Activated CD8-positive, alpha-beta memory T cell treated with anti-CD3 and anti-CD28 coated beads for 36 hours (primary cell): Measurements from ENCODE around the gene NAALADL1. TPM values are rescaled to one million over a fixed set of nuclear protein-coding genes. Genes with fewer than 3 reads are reported as not detected.
"Not testable (repeated sequence)": the region's sequence is repeated elsewhere in the genome, so short reads cannot be mapped to it uniquely, and the experiment has no call there.

Experiments
- CTCF ChIA-PET: fragments of 350-600 bp; sonication (Branson Sonifier 250); formaldehyde crosslinking; loops from one replicate; lab custom pipeline; 2021; ENCODE audit warnings: antibody characterized with exemption; lab: Charles Lee
- POLR2A ChIA-PET: fragments of 350-600 bp; sonication (Branson Sonifier 250); formaldehyde crosslinking; loops from one replicate; lab custom pipeline; 2021; ENCODE audit warnings: antibody characterized with exemption; lab: Charles Lee
- total RNA-seq, 2 experiments: library from RNA; stranded (reverse); gene quantifications; one replicate each; pipeline ENCODE4 v1.2.3, GENCODE V29; 2021

The NAALADL1 gene
- total RNA-seq, 2 experiments from 2014 or later: 10.3 to 11.2 TPM

GRCh38 chr11:65034423-65034822 is 23.9 kb downstream of the NAALADL1 start:
- ChIA-PET POLR2A (interaction anchor here (0.5 kb wide), 1 partner anchor 79 kb away, joined by 3 read pairs; no protein-coding TSS in a partner anchor), CTCF (interaction anchor here (1.3 kb wide), 1 partner anchor 20 kb away, joined by 4 read pairs; no protein-coding TSS in a partner anchor)

DNA sequence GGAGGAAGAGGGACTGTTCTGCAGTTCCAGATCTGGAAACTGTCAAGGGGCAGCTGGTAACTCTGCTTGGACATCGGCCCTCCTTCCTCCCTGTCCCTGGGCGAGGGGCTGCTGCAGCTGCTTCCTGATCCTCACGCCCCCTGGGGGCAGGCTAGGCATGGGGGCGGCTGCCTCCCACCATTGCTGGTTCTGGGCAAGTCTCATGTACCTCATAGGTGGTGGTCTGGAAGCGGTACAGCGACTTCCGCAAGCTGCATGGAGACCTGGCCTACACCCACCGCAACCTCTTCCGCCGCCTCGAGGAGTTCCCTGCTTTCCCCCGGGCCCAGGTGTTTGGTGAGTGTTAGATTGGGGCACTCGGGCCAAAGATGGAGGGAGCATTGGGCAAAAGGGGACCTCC is 26.1 kb downstream of the NAALADL1 start:
- POLR2A ChIA-PET: no interaction called here
- CTCF ChIA-PET: interaction anchor here (0.7 kb wide), 1 partner anchor 18 kb away, joined by 3 read pairs; the partner anchor contains the start of gene ARL2

GRCh38 chr11:65027213-65028067 is 30.9 kb downstream of the NAALADL1 start, which contains the start of gene SNX15:
SNX15 (plus strand) TSS chr11:65027439; CDS start chr11:65027538, 99 bp downstream.
- POLR2A ChIA-PET: interaction anchor here (0.5 to 1.0 kb wide), 2 partner anchors 12 to 89 kb away, joined by 3 to 6 read pairs; no protein-coding TSS in a partner anchor
- CTCF ChIA-PET: interaction anchor here (1.0 to 2.7 kb wide), 6 partner anchors 10 to 180 kb away, joined by 3 to 19 read pairs (median 4); partner anchors contain the start of genes ARL2 and SAC3D1

GRCh38 chr11:65026810-65027209 is 31.5 kb downstream of the NAALADL1 start:
- CTCF ChIA-PET: interaction anchor here (1.0 to 2.7 kb wide), 6 partner anchors 9 to 180 kb away, joined by 3 to 19 read pairs (median 4); partner anchors contain the start of genes ARL2 and SAC3D1
- POLR2A ChIA-PET: interaction anchor here (0.9 to 1.0 kb wide), 2 partner anchors 12 to 90 kb away, joined by 3 read pairs; partner anchors contain the start of gene ARL2

GRCh38 chr11:65023502-65023901 is 34.9 kb downstream of the NAALADL1 start:
- POLR2A ChIA-PET: not testable (repeated sequence)

DNA sequence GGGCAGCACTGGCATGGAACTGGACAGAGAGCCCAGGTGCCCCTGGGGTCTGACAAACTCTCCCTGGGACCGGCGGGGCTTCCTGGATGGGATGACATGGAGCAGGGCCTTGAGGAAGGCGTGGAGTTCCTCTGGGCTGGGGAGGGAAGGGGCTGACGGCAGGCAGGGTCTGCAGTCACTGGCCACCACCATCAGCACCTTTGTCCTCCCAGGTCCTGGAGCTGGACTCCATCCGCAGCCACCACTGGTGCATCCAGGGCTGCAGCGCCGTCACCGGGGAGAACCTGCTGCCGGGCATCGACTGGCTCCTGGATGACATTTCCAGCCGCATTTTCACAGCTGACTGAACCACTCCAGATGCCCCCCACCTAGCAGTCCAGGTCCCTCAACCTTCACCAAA is 36.8 kb downstream of the NAALADL1 start:
- ChIA-PET POLR2A (no interaction called here), CTCF (no interaction called here)

More at GRCh38 chr11:65023502-65023901, 34.9 kb downstream of the NAALADL1 start:
- CTCF ChIA-PET: not testable (repeated sequence)

DNA sequence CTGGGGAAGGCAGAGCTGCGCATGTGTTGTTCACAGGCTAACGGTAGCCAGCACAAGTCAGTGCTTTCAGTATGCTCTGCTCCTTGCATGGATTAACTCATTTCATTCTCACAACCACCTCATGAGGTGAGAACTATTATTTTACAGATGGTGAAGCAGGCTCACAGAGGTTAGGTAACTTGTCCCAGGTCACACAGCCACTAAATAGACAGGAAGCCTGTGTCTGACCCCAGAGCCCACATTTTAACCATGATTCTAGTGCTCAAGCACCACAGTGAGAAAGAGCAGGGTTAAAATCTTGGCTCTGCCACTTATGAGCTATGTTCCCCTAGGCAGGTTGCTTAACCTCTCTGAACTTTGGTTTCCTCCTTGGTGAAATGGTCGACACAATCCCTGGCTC is 37.4 kb downstream of the NAALADL1 start:
- CTCF ChIA-PET: interaction anchor here (0.7 kb wide), 1 partner anchor 66 kb away, joined by 3 read pairs; no protein-coding TSS in a partner anchor

DNA sequence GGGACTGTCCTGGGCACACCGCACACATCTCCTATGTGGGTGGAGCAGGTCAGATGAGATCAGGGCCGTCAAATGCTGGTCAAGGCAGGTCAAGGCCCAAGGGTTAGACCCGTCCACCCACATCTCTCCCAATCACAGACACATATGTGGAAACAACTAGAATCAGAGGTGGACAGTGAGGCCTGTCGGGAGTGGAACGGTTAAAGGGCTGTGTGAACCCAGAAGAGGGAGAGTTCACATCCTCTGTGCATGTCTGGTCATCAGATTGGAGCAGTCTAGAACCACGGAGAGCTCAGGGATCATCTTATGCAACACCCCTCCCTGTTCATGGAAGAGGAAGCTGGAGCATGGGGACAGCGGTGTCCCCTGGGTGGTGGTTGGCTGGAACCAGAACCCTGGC is 38.5 kb downstream of the NAALADL1 start:
- POLR2A ChIA-PET: no interaction called here
- CTCF ChIA-PET: no interaction called here

More for the DNA sequence above, 37.4 kb downstream of the NAALADL1 start:
- POLR2A ChIA-PET: no interaction called here

DNA sequence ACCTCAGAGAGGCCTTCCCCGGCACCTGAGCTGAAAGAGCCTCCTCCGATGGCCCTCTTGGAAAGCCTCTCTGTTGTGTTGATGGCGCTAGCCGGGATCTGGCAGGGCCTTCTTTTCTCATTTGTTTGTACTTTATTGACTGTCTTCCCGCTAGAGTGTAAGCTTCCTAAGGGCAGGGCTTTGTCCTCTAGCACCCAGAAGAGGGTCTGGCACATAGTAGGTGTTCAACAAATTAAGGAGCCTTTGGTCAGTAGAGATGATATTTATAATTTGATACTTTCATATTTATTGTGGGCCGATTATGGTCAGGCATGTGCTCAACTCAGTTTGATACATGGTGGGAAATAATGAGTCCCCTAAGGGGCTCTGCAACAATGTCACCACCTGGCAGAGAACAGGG is 40.4 kb downstream of the NAALADL1 start:
- ChIA-PET CTCF (interaction anchor here (1.2 kb wide), 1 partner anchor 9 kb away, joined by 3 read pairs; no protein-coding TSS in a partner anchor), POLR2A (interaction anchor here (0.5 to 0.8 kb wide), 3 partner anchors 58 to 99 kb away, joined by 3 to 4 read pairs (median 3); partner anchors contain the start of gene CDCA5)

DNA sequence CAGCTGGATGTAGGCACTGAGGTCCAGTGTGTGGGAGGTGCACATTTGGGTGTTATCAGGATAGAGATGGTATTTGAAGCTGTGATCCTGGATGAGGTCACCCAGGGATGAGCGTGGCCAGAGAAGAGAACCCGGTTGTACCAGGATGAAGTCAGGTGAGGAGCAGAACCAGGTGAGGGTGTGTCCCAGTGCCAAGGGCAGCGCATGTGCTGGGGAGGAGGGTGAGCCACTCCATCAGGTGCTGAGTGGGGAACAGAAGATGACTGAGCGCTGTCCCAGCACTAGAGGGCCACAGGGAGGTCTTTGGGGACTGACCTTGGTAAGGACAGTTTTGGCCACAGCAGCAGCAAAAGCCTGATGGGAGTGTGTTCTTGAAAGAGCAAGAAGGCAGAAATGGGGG is 41.6 kb downstream of the NAALADL1 start:
- ChIA-PET POLR2A (no interaction called here), CTCF (no interaction called here)

GRCh38 chr11:65014726-65015227 is 43.6 kb downstream of the NAALADL1 start:
- ChIA-PET CTCF (interaction anchor here (0.7 to 3.5 kb wide), 32 partner anchors 8 to 845 kb away, joined by 3 to 28 read pairs (median 4); partner anchors contain the start of genes FAU, MAJIN, MRPL49 and SAC3D1), POLR2A (interaction anchor here (0.6 to 2.2 kb wide), 6 partner anchors 12 to 172 kb away, joined by 3 to 7 read pairs (median 4); partner anchors contain the start of genes CDCA5, FAU, MRPL49 and ZFPL1)

- POLR2A ChIA-PET: interaction anchor here (0.6 to 2.2 kb wide), 6 partner anchors 12 to 172 kb away, joined by 3 to 7 read pairs (median 4); partner anchors contain the start of genes CDCA5, FAU, MRPL49 and ZFPL1
- CTCF ChIA-PET: interaction anchor here (0.7 to 3.5 kb wide), 41 partner anchors 8 to 846 kb away, joined by 3 to 28 read pairs (median 4); partner anchors contain the start of genes FAU, MAJIN, MRPL49 and SAC3D1
Observed at GRCh38 chr11:65013888-65014725, 44.2 kb downstream of the NAALADL1 start, which contains the start of gene ARL2. ARL2 (plus strand) TSS chr11:65014160; CDS start chr11:65014208, 48 bp downstream.

- ChIA-PET CTCF (interaction anchor here (0.5 to 3.5 kb wide), 37 partner anchors 7 to 281 kb away, joined by 3 to 28 read pairs (median 4); partner anchors contain the start of genes CDC42BPG, FAU, MAJIN and MRPL49), POLR2A (interaction anchor here (1.4 to 2.2 kb wide), 3 partner anchors 70 to 108 kb away, joined by 6 to 7 read pairs (median 6); partner anchors contain the start of genes CDCA5, FAU, MRPL49 and ZFPL1)
Observed at GRCh38 chr11:65013130-65013887, 45.0 kb downstream of the NAALADL1 start.

- ChIA-PET CTCF (no interaction called here), POLR2A (no interaction called here)
Observed at GRCh38 chr11:65008873-65009272, 49.5 kb downstream of the NAALADL1 start.

DNA sequence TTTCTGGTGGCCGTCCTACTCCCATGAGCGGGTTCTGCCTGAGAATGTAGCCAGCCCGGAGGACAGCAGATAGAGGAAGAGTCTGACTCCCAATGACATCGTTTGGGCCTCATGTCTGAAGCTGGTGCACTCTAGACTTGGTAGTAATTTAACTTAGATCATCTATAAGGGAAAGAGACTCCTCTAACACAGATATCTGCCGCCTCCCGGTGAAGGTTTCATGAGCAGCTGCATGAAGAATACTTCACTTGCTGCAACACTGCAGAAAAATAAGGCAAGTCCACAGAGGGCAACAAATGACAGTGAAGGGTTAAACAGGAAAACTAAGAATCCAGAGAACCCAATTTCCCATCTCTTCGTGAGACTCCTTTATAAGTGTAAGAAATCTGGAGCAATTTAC is 50.3 kb downstream of the NAALADL1 start:
- ChIA-PET CTCF (no interaction called here), POLR2A (no interaction called here)

- CTCF ChIA-PET: interaction anchor here (1.4 kb wide), 1 partner anchor 10 kb away, joined by 4 read pairs; the partner anchor contains the start of gene ARL2
- POLR2A ChIA-PET: not testable (repeated sequence)
Observed at GRCh38 chr11:65003968-65004367, 54.4 kb downstream of the NAALADL1 start.

- POLR2A ChIA-PET: no interaction called here
- CTCF ChIA-PET: interaction anchor here (2.4 kb wide), 1 partner anchor 11 kb away, joined by 8 read pairs; the partner anchor contains the start of gene ARL2
Observed at GRCh38 chr11:65003282-65003681, 55.1 kb downstream of the NAALADL1 start.
